ENCODE measurements around the gene LMO4. TPM values are rescaled to one million over a fixed set of nuclear protein-coding genes. Genes with fewer than 3 reads are reported as not detected.

Gene LMO4
- total RNA-seq, 2 donors from 2014 or later = 23.6 to 24.1 TPM

GRCh38 chr1:87333692-87334347, 5.1 kb downstream of the LMO4 start:
- no peak for TF ChIP-seq CTCF (IDR thresholded peaks at IDR 0.05)
- Histone ChIP-seq H3K27ac (peak overlapping the region; percentile 56), H3K4me1 (peaks cover 15% of the 10 kb centered on the region), H3K27me3 (no peaks in the 10 kb centered on the region), H3K36me3 (no peaks in the 10 kb centered on the region), H3K9me3 (no peaks in the 10 kb centered on the region), H3K4me3 (peak overlapping the region; percentile 47), H3K9ac (ENCODE audit: low read depth in 2 of 2, low read length in 2 of 2) (peak overlapping the region; percentile 75 to 84)
- DNase-seq = no peak
- intact Hi-C loops (cut with DNase I) = loop anchor here (10.0 kb wide), 2 partner anchors 261 to 351 kb away; no protein-coding TSS in a partner anchor

GRCh38 chr1:87334351-87335174, 5.9 kb downstream of the LMO4 start:
- Histone ChIP-seq H3K9ac (ENCODE audit: low read depth in 2 of 2, low read length in 2 of 2) (peak overlapping the region; percentile 75 to 84), H3K27ac (peak overlapping the region; percentile 56), H3K4me1 (peaks cover 15% of the 10 kb centered on the region), H3K4me3 (peak overlapping the region; percentile 47), H3K9me3 (no peaks in the 10 kb centered on the region), H3K27me3 (no peaks in the 10 kb centered on the region), H3K36me3 (no peaks in the 10 kb centered on the region)
- peak; percentile 39 for DNase-seq
- intact Hi-C loops (cut with DNase I) = loop anchor here (10.0 kb wide), 2 partner anchors 260 to 350 kb away; no protein-coding TSS in a partner anchor
- no peak for TF ChIP-seq CTCF (IDR thresholded peaks at IDR 0.05)

GRCh38 chr1:87335175-87335884, 6.7 kb downstream of the LMO4 start:
- peaks cover 15% of the 10 kb centered on the region for H3K4me1 ChIP-seq
- H3K36me3 ChIP-seq = no peaks in the 10 kb centered on the region
- H3K9me3 ChIP-seq = no peaks in the 10 kb centered on the region
- intact Hi-C loops (cut with DNase I) = loop anchor here (10.0 kb wide), 2 partner anchors 259 to 349 kb away; no protein-coding TSS in a partner anchor
- peak overlapping the region; percentile 56 for H3K27ac ChIP-seq
- H3K4me3 ChIP-seq = peak overlapping the region; percentile 47
- DNase-seq = peak; percentile 86
- TF ChIP-seq CTCF (IDR thresholded peaks at IDR 0.05) = no peak
- no peaks in the 10 kb centered on the region for H3K27me3 ChIP-seq
- H3K9ac ChIP-seq (ENCODE audit: low read depth in 2 of 2, low read length in 2 of 2) = peak overlapping the region; percentile 75 to 84

GRCh38 chr1:87336623-87337067, 8.0 kb downstream of the LMO4 start:
- TF ChIP-seq CTCF (IDR thresholded peaks at IDR 0.05) = no peak
- H3K9me3 ChIP-seq = no peaks in the 10 kb centered on the region
- H3K27ac ChIP-seq = no peak overlapping the region
- H3K4me1 ChIP-seq = peaks cover 15% of the 10 kb centered on the region
- intact Hi-C loops (cut with DNase I) = loop anchor here (10.0 kb wide), 2 partner anchors 258 to 348 kb away; no protein-coding TSS in a partner anchor
- no peaks in the 10 kb centered on the region for H3K36me3 ChIP-seq
- H3K9ac ChIP-seq (ENCODE audit: low read depth in 2 of 2, low read length in 2 of 2) = no peak overlapping the region
- H3K27me3 ChIP-seq = no peaks in the 10 kb centered on the region
- H3K4me3 ChIP-seq = no peak overlapping the region
- DNase-seq = no peak

- TF ChIP-seq CTCF (IDR thresholded peaks at IDR 0.05) = no peak
- H3K27me3 ChIP-seq = no peaks in the 10 kb centered on the region
- no peaks in the 10 kb centered on the region for H3K9me3 ChIP-seq
- intact Hi-C loops (cut with DNase I) = loop anchor here (10.0 kb wide), 2 partner anchors 257 to 347 kb away; no protein-coding TSS in a partner anchor
- H3K4me1 ChIP-seq = peaks cover 8% of the 10 kb centered on the region
- DNase-seq = no peak
- no peak overlapping the region for H3K4me3 ChIP-seq
- H3K9ac ChIP-seq (ENCODE audit: low read depth in 2 of 2, low read length in 2 of 2) = no peak overlapping the region
- no peaks in the 10 kb centered on the region for H3K36me3 ChIP-seq
- H3K27ac ChIP-seq = no peak overlapping the region
Observed at GRCh38 chr1:87337606-87338005, 8.9 kb downstream of the LMO4 start.

All from colonic mucosa (tissue), 4 donors.